Measurements from ENCODE around the gene ZNF644.
"Not testable (repeated sequence)": the region's sequence is repeated elsewhere in the genome, so short reads cannot be mapped to it uniquely, and the experiment has no call there.

ZNF644 gene
- long read RNA-seq, donor 1, full-length matches to known transcripts, result 10 of 10 reads
- long read RNA-seq, donor 1, partial matches to known transcripts, result 0 of 10 reads
- long read RNA-seq, donor 1, other reads (novel, unspliced or antisense), result 0 of 10 reads
- long read RNA-seq, donor 2, full-length matches to known transcripts, result 8 of 8 reads
- long read RNA-seq, donor 2, partial matches to known transcripts, result 0 of 8 reads
- long read RNA-seq, donor 2, other reads (novel, unspliced or antisense), result 0 of 8 reads
- long read RNA-seq, donor 3, transcript ZNF644-211 (3 exons, 514 nt), result major isoform, 6 of 8 reads
- long read RNA-seq, donor 3, partial matches to known transcripts, result 0 of 8 reads
- long read RNA-seq, donor 3, other reads (novel, unspliced or antisense), result 0 of 8 reads
- long read RNA-seq, donor 4, full-length matches to known transcripts, result 11 of 17 reads
- long read RNA-seq, donor 4, partial matches to known transcripts, result 6 of 17 reads
- long read RNA-seq, donor 4, other reads (novel, unspliced or antisense), result 0 of 17 reads
- long read RNA-seq, donor 5, full-length matches to known transcripts, result 8 of 8 reads
- long read RNA-seq, donor 5, partial matches to known transcripts, result 0 of 8 reads
- long read RNA-seq, donor 5, other reads (novel, unspliced or antisense), result 0 of 8 reads
- long read RNA-seq, donor 6, partial matches to known transcripts, result 0 of 3 reads
- long read RNA-seq, donor 6, other reads (novel, unspliced or antisense), result 0 of 3 reads
- long read RNA-seq, donor 7, full-length matches to known transcripts, result 18 of 33 reads
- long read RNA-seq, donor 7, partial matches to known transcripts, result 15 of 33 reads
- long read RNA-seq, donor 7, other reads (novel, unspliced or antisense), result 0 of 33 reads
- long read RNA-seq, donor 8, full-length matches to known transcripts, result 14 of 20 reads
- long read RNA-seq, donor 8, partial matches to known transcripts, result 6 of 20 reads
- long read RNA-seq, donor 8, other reads (novel, unspliced or antisense), result 0 of 20 reads

- peak; percentile 98 for DNase-seq
Observed at GRCh38 chr1:91021686-91022517, at the start of gene ZNF644. Gene ZNF644, minus strand, starts transcription at chr1:91022035. Its CDS starts 39,682 bp downstream, at chr1:90982353.

GRCh38 chr1:91070298-91070697 is 48.5 kb upstream of the ZNF644 start:
- DNase-seq, result no peak

- no peak for DNase-seq
Observed at GRCh38 chr1:91066538-91066937, 44.7 kb upstream of the ZNF644 start.

- no peak for DNase-seq
Observed at GRCh38 chr1:91065337-91065736, 43.5 kb upstream of the ZNF644 start.

GRCh38 chr1:91063403-91063802 is 41.6 kb upstream of the ZNF644 start:
- not testable (repeated sequence) for DNase-seq

GRCh38 chr1:91059157-91059556 is 37.3 kb upstream of the ZNF644 start:
- no peak for DNase-seq

GRCh38 chr1:91057784-91058183 is 35.9 kb upstream of the ZNF644 start:
- no peak for DNase-seq

GRCh38 chr1:91054780-91055481 is 33.1 kb upstream of the ZNF644 start:
- DNase-seq, result no peak

- DNase-seq, result no peak
Observed at GRCh38 chr1:91053630-91054029, 31.8 kb upstream of the ZNF644 start.

GRCh38 chr1:91049551-91049950 is 27.7 kb upstream of the ZNF644 start:
- not testable (repeated sequence) for DNase-seq

GRCh38 chr1:91046766-91047165 is 24.9 kb upstream of the ZNF644 start:
- no peak for DNase-seq

- no peak for DNase-seq
Observed at GRCh38 chr1:91045284-91045683, 23.4 kb upstream of the ZNF644 start.

GRCh38 chr1:91044776-91045175 is 22.9 kb upstream of the ZNF644 start:
- not testable (repeated sequence) for DNase-seq

GRCh38 chr1:91042372-91042771 is 20.5 kb upstream of the ZNF644 start:
- DNase-seq, result not testable (repeated sequence)

- DNase-seq, result no peak
Observed at GRCh38 chr1:91038582-91038981, 16.7 kb upstream of the ZNF644 start.

- DNase-seq, result no peak
Observed at GRCh38 chr1:91036894-91037829, 15.3 kb upstream of the ZNF644 start.

GRCh38 chr1:91032349-91032748 is 10.5 kb upstream of the ZNF644 start:
- no peak for DNase-seq

GRCh38 chr1:91031081-91031480 is 9.2 kb upstream of the ZNF644 start:
- no peak for DNase-seq

- no peak for DNase-seq
Observed at GRCh38 chr1:91026777-91027176, 4.9 kb upstream of the ZNF644 start.

GRCh38 chr1:91026320-91026719 is 4.5 kb upstream of the ZNF644 start:
- no peak for DNase-seq

Measured in right kidney (tissue), 9 donors.